B cell (primary cell): ENCODE data around the gene HYI.

Source experiments
- EZH2 ChIP-seq: IDR thresholded peaks from 2 replicates; pipeline ENCODE4 v1.6.1; 2012; ENCODE audit warnings: borderline replicate concordance, low read depth, mild to moderate bottlenecking, moderate library complexity, low read length; ENCODE audit not compliant: insufficient read depth, poor library complexity, severe bottlenecking
- TF ChIP-seq, protein P1 (sequence below): fragments of 200-600 bp; IDR thresholded peaks from one replicate; pipeline ENCODE4 v1.8.0; 2022; ENCODE audit warnings: antibody characterized with exemption, mild to moderate bottlenecking

DNA sequence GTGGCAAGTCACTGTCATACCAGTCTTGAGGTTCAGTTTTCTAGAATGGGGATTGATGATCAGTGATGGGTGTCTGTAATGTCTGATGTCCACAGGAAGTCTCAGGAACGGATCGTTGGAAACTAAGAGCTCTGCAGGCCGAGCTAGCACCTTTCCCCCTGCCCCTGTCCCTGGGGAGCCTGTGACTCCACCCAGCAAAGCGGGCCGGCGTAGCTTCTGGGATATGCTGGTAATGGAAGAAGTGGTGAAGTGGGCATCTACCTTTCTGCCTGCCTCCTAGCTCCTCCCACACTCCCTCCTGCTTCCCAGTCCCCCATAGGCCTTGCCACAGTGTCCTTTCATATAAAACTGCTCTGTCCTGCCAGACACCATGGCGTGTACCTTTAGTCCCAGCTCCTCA lies 13.4 kb downstream of the HYI start:
- TF ChIP-seq, protein P1, sequence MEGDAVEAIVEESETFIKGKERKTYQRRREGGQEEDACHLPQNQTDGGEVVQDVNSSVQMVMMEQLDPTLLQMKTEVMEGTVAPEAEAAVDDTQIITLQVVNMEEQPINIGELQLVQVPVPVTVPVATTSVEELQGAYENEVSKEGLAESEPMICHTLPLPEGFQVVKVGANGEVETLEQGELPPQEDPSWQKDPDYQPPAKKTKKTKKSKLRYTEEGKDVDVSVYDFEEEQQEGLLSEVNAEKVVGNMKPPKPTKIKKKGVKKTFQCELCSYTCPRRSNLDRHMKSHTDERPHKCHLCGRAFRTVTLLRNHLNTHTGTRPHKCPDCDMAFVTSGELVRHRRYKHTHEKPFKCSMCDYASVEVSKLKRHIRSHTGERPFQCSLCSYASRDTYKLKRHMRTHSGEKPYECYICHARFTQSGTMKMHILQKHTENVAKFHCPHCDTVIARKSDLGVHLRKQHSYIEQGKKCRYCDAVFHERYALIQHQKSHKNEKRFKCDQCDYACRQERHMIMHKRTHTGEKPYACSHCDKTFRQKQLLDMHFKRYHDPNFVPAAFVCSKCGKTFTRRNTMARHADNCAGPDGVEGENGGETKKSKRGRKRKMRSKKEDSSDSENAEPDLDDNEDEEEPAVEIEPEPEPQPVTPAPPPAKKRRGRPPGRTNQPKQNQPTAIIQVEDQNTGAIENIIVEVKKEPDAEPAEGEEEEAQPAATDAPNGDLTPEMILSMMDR: no peak
- TF ChIP-seq EZH2: no peak
